COLO668 (cell line): ENCODE data around the gene LARP6.
"Not testable (repeated sequence)": the region's sequence is repeated elsewhere in the genome, so short reads cannot be mapped to it uniquely, and the experiment has no call there.

Experiments used
- DNase-seq: peaks from one replicate; lab custom pipeline; 2025; ENCODE audit not compliant: unreplicated experiment; lab: John Stamatoyannopoulos, UW

Gene LARP6

GRCh38 chr15:70859322-70859908 is 5.5 kb upstream of the LARP6 start:
- DNase-seq, result no peak

- DNase-seq, result not testable (repeated sequence)
Observed at GRCh38 chr15:70858614-70859321, 4.8 kb upstream of the LARP6 start.

- no peak for DNase-seq
Observed at GRCh38 chr15:70857562-70858285, 3.8 kb upstream of the LARP6 start.

- no peak for DNase-seq
Observed at GRCh38 chr15:70856884-70857561, 3.1 kb upstream of the LARP6 start.

GRCh38 chr15:70856177-70856883 is 2.4 kb upstream of the LARP6 start:
- DNase-seq, result no peak

GRCh38 chr15:70855764-70856163 is 1.8 kb upstream of the LARP6 start:
- no peak for DNase-seq

GRCh38 chr15:70854666-70854976 is 664 bp upstream of the LARP6 start:
- no peak for DNase-seq

- peak; percentile 66 for DNase-seq
Observed at GRCh38 chr15:70853318-70853972, 512 bp downstream of the LARP6 start.

- DNase-seq, result no peak
Observed at GRCh38 chr15:70852501-70853317, 1.2 kb downstream of the LARP6 start.

- DNase-seq, result no peak
Observed at GRCh38 chr15:70851889-70852288, 2.1 kb downstream of the LARP6 start.

GRCh38 chr15:70845602-70846360 is 8.2 kb downstream of the LARP6 start:
- DNase-seq, result no peak

GRCh38 chr15:70837476-70837875 is 16.5 kb downstream of the LARP6 start:
- no peak for DNase-seq

GRCh38 chr15:70835841-70836240 is 18.1 kb downstream of the LARP6 start:
- no peak for DNase-seq

GRCh38 chr15:70835415-70835814 is 18.5 kb downstream of the LARP6 start:
- no peak for DNase-seq

GRCh38 chr15:70834999-70835398 is 19.0 kb downstream of the LARP6 start:
- DNase-seq, result no peak

- peak; percentile 56 for DNase-seq
Observed at GRCh38 chr15:70833861-70834765, 19.8 kb downstream of the LARP6 start.

GRCh38 chr15:70833422-70833821 is 20.5 kb downstream of the LARP6 start:
- no peak for DNase-seq

- no peak for DNase-seq
Observed at GRCh38 chr15:70832176-70832575, 21.8 kb downstream of the LARP6 start.
